Neural progenitor cell (in vitro differentiated cells): ENCODE results near the gene RBM26.

Experiments
- EZH2 ChIP-seq: fragments of 200-600 bp; sonication (generic); IDR thresholded peaks from 2 replicates; pipeline ENCODE4 v1.6.1; 2017; ENCODE audit warnings: antibody characterized with exemption, mild to moderate bottlenecking, moderate library complexity
- EZH2phosphoT487 ChIP-seq: fragments of 200-600 bp; sonication (generic); IDR thresholded peaks from 2 replicates; pipeline ENCODE4 v1.6.1; 2017; ENCODE audit warnings: antibody characterized with exemption
- TF ChIP-seq, protein P1 (sequence below): fragments of 200-600 bp; sonication (generic); IDR thresholded peaks from 2 replicates; pipeline ENCODE4 v1.5.1; 2017; ENCODE audit warnings: antibody characterized with exemption, mild to moderate bottlenecking

DNA sequence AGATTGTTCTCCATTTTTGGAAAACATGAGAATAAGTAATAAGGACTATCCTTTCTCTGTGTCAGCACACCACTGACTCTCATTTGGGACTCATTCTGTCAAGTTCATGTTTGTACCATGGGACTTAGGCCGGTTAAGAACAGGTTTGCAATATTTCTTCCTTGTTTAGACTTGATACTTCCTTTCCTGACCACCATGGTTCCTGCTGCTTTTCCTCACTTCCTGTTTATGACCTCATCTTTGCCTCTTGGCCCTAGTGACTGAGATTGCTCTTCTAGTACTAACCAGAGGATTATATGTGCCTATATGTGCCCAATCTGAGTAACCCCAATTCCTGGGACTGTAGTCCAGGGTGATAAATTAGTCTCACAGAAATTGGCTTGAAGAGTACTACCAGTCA lies 42.4 kb upstream of the RBM26 start:
- TF ChIP-seq, protein P1, sequence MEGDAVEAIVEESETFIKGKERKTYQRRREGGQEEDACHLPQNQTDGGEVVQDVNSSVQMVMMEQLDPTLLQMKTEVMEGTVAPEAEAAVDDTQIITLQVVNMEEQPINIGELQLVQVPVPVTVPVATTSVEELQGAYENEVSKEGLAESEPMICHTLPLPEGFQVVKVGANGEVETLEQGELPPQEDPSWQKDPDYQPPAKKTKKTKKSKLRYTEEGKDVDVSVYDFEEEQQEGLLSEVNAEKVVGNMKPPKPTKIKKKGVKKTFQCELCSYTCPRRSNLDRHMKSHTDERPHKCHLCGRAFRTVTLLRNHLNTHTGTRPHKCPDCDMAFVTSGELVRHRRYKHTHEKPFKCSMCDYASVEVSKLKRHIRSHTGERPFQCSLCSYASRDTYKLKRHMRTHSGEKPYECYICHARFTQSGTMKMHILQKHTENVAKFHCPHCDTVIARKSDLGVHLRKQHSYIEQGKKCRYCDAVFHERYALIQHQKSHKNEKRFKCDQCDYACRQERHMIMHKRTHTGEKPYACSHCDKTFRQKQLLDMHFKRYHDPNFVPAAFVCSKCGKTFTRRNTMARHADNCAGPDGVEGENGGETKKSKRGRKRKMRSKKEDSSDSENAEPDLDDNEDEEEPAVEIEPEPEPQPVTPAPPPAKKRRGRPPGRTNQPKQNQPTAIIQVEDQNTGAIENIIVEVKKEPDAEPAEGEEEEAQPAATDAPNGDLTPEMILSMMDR = no peak
- TF ChIP-seq EZH2 = no peak
- no peak for TF ChIP-seq EZH2phosphoT487
